Measurements from ENCODE around the gene PLEKHG7. TPM values are rescaled to one million over a fixed set of nuclear protein-coding genes. Genes with fewer than 3 reads are reported as not detected.

PLEKHG7 gene
- total and polyA plus RNA-seq, 10 of the 15 experiments (the other 5 are each of a cell fraction or from before 2014, with no cell fraction given): 0.16 to 1.3 (median 0.65) TPM; not detected in 1

DNA sequence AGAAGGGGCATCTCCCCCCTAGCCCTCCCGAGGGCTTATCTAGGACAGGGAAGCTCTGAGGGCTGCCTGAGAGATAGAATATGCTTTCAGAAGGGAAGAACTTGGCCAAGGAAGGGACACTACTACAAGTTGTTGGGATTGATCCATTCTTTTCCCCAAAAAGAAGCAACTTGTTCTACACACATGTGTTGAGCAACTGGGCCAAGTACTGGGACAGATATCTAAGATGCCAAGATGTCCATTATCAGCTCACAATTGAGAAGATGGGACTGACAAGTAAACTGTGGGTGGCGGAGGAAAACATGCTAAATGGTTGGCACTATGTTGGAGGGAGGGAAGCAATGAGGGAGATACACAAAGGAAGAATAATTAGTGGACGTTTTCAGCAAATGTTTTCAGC lies 30.9 kb downstream of the PLEKHG7 start:
- Histone ChIP-seq H3K4me1 (ENCODE audit: control insufficient read depth, insufficient read depth, low read length) (no peaks in the 10 kb centered on the region), H3K79me2 (ENCODE audit: control insufficient read depth, insufficient read depth, low read length) (no peaks in the 10 kb centered on the region), H3K27me3 (replicated peaks in 1 of 2; ENCODE audit: control insufficient read depth in 2 of 2, insufficient read depth in 2 of 2, low read length in 1 of 2) (no peaks in the 10 kb centered on the region), H3K36me3 (ENCODE audit: control insufficient read depth in 2 of 2, insufficient read depth in 2 of 2, low read length in 1 of 2) (no peaks in the 10 kb centered on the region), H3K27ac (ENCODE audit: control insufficient read depth, insufficient read depth) (no peak overlapping the region), H3K9ac (ENCODE audit: control insufficient read depth, insufficient read depth, low read length) (no peak overlapping the region), H3K4me2 (ENCODE audit: control insufficient read depth, insufficient read depth) (no peak overlapping the region), H2AFZ (ENCODE audit: control insufficient read depth, low read depth, low read length) (no peak overlapping the region), H4K20me1 (ENCODE audit: control insufficient read depth, insufficient read depth) (no peaks in the 10 kb centered on the region), H3K4me3 (no peak overlapping the region), H3K9me3 (replicated peaks; ENCODE audit: control insufficient read depth, insufficient read depth, low read length) (no peaks in the 10 kb centered on the region)
- BruUV-seq (replicated peaks): no TSS peak
- in situ Hi-C loops (cut with MboI) (no loop called here), intact Hi-C loops (cut with micrococcal nuclease; ENCODE audit: unreplicated experiment) (no loop called here)
- ATAC-seq (no peak), DNase-seq (ENCODE audit: low read depth, low spot score) (no peak), FAIRE-seq (no peak)
- ChIA-PET RAD21 (ENCODE audit: unreplicated experiment) (interaction anchor here (0.6 kb wide), 1 partner anchor 191 kb away, joined by 3 read pairs; no protein-coding TSS in a partner anchor), SMC1A (ENCODE audit: uncharacterized antibody, unreplicated experiment) (interaction anchor here (0.7 to 1.2 kb wide), 2 partner anchors 24 to 49 kb away, joined by 3 to 4 read pairs; no protein-coding TSS in a partner anchor), POLR2A (no interaction called here), CTCF (interaction anchor here (1.7 kb wide), 1 partner anchor 922 kb away, joined by 5 read pairs; no protein-coding TSS in a partner anchor)
- WGBS (ENCODE audit: insufficient coverage, insufficient replicate concordance, low lambda C conversion rate, missing lambda C conversion rate): 59% methylated on average over 3 of the region's 3 CpGs
- TF ChIP-seq ZNF24 (IDR thresholded peaks at IDR 0.05) (no peak), ZNF384 (IDR thresholded peaks at IDR 0.05; ENCODE audit: borderline replicate concordance, low read depth, low read length) (no peak), POLR2AphosphoS2 (IDR thresholded peaks at IDR 0.05; ENCODE audit: low read depth, low read length) (no peak), CHD2 (IDR thresholded peaks at IDR 0.05; ENCODE audit: borderline replicate concordance, low read depth, low read length) (no peak), BRCA1 (IDR thresholded peaks at IDR 0.05; ENCODE audit: low read depth, low read length) (no peak), LARP7 (IDR thresholded peaks at IDR 0.05) (no peak), CTCF (IDR thresholded peaks at IDR 0.05 in 2 of 3, conservative IDR thresholded peaks at IDR 0.05 in 1 of 3; ENCODE audit: control insufficient read depth in 2 of 3, extremely low read depth in 1 of 3, insufficient read depth in 1 of 3, low read depth in 3 of 3, low read length in 3 of 3) (no peak), MTA3 (IDR thresholded peaks at IDR 0.05; ENCODE audit: borderline replicate concordance, low read length) (no peak)
